ENCODE data around the gene DIP2B. TPM values are rescaled to one million over a fixed set of nuclear protein-coding genes. Genes with fewer than 3 reads are reported as not detected.

DIP2B gene
- total RNA-seq, 1 experiment from 2014 or later: 30.2 TPM

- no peaks in the 10 kb centered on the region for H3K27me3 ChIP-seq (ENCODE audit: control insufficient read depth, insufficient read depth, low read length)
- POLR2A ChIA-PET: no interaction called here
- no peaks in the 10 kb centered on the region for H3K36me3 ChIP-seq (ENCODE audit: control insufficient read depth, insufficient read depth, low read length)
- H3K9me3 ChIP-seq (ENCODE audit: control insufficient read depth, insufficient read depth, low read depth, low read length): no peaks in the 10 kb centered on the region
- in situ Hi-C loops (cut with HindIII; ENCODE audit: low pct_unique_long_range_greater_than_20kb, low sequenced_read_pairs) (no loop called here), intact Hi-C loops (cut with micrococcal nuclease; ENCODE audit: unreplicated experiment) (no loop called here)
- BruUV-seq (replicated peaks): no TSS peak
- no peak for ATAC-seq
- no peak for TF ChIP-seq CTCF (IDR thresholded peaks at IDR 0.05)
- TF ChIP-seq, protein P1, sequence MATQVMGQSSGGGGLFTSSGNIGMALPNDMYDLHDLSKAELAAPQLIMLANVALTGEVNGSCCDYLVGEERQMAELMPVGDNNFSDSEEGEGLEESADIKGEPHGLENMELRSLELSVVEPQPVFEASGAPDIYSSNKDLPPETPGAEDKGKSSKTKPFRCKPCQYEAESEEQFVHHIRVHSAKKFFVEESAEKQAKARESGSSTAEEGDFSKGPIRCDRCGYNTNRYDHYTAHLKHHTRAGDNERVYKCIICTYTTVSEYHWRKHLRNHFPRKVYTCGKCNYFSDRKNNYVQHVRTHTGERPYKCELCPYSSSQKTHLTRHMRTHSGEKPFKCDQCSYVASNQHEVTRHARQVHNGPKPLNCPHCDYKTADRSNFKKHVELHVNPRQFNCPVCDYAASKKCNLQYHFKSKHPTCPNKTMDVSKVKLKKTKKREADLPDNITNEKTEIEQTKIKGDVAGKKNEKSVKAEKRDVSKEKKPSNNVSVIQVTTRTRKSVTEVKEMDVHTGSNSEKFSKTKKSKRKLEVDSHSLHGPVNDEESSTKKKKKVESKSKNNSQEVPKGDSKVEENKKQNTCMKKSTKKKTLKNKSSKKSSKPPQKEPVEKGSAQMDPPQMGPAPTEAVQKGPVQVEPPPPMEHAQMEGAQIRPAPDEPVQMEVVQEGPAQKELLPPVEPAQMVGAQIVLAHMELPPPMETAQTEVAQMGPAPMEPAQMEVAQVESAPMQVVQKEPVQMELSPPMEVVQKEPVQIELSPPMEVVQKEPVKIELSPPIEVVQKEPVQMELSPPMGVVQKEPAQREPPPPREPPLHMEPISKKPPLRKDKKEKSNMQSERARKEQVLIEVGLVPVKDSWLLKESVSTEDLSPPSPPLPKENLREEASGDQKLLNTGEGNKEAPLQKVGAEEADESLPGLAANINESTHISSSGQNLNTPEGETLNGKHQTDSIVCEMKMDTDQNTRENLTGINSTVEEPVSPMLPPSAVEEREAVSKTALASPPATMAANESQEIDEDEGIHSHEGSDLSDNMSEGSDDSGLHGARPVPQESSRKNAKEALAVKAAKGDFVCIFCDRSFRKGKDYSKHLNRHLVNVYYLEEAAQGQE (IDR thresholded peaks at IDR 0.05; ENCODE audit: insufficient read depth in 1 of 2, low read depth in 2 of 2, low read length in 1 of 2): no peak
- TF ChIP-seq POLR2AphosphoS5 (IDR thresholded peaks at IDR 0.05; ENCODE audit: low read depth, low read length): no peak
- no peak for TF ChIP-seq SIN3A (IDR thresholded peaks at IDR 0.05; ENCODE audit: borderline replicate concordance, insufficient read depth, low read depth, low read length)
- TF ChIP-seq TCF7L2 (IDR thresholded peaks at IDR 0.05; ENCODE audit: low read depth, low read length): no peak
- no peak for DNase-seq (ENCODE audit: low read depth, low spot score)
- CTCF ChIA-PET: no interaction called here
- H3K4me3 ChIP-seq (ENCODE audit: low read depth in 2 of 2, low read length in 2 of 2): no peak overlapping the region
- H3K4me1 ChIP-seq (ENCODE audit: control insufficient read depth, insufficient read depth, low read length): peaks cover 38% of the 10 kb centered on the region
- H3K27ac ChIP-seq (ENCODE audit: low read length): peak overlapping the region; percentile 64; the same call in 1 of the 2 replicates
Measured at GRCh38 chr12:50612882-50613281, 108.1 kb downstream of the DIP2B start.

- H3K4me3 ChIP-seq (ENCODE audit: low read depth in 2 of 2, low read length in 2 of 2): no peak overlapping the region
- TF ChIP-seq SIN3A (IDR thresholded peaks at IDR 0.05; ENCODE audit: borderline replicate concordance, insufficient read depth, low read depth, low read length) (no peak), POLR2AphosphoS5 (IDR thresholded peaks at IDR 0.05; ENCODE audit: low read depth, low read length) (no peak), TCF7L2 (IDR thresholded peaks at IDR 0.05; ENCODE audit: low read depth, low read length) (no peak), CTCF (IDR thresholded peaks at IDR 0.05) (no peak)
- TF ChIP-seq, protein P1 (IDR thresholded peaks at IDR 0.05; ENCODE audit: insufficient read depth in 1 of 2, low read depth in 2 of 2, low read length in 1 of 2): no peak
- H3K27ac ChIP-seq (ENCODE audit: low read length): peak overlapping the region; percentile 64; the same call in 1 of the 2 replicates
- peak; percentile 44; the same call in 1 of the 2 replicates for ATAC-seq
- no peaks in the 10 kb centered on the region for H3K27me3 ChIP-seq (ENCODE audit: control insufficient read depth, insufficient read depth, low read length)
- DNase-seq (ENCODE audit: low read depth, low spot score): no peak
- BruUV-seq (replicated peaks): no TSS peak
- in situ Hi-C loops (cut with HindIII; ENCODE audit: low pct_unique_long_range_greater_than_20kb, low sequenced_read_pairs) (no loop called here), intact Hi-C loops (cut with micrococcal nuclease; ENCODE audit: unreplicated experiment) (no loop called here)
- peaks cover 43% of the 10 kb centered on the region for H3K4me1 ChIP-seq (ENCODE audit: control insufficient read depth, insufficient read depth, low read length)
- ChIA-PET CTCF (no interaction called here), POLR2A (no interaction called here)
- H3K9me3 ChIP-seq (ENCODE audit: control insufficient read depth, insufficient read depth, low read depth, low read length): no peaks in the 10 kb centered on the region
- no peaks in the 10 kb centered on the region for H3K36me3 ChIP-seq (ENCODE audit: control insufficient read depth, insufficient read depth, low read length)
Measured at GRCh38 chr12:50613463-50613862, 108.7 kb downstream of the DIP2B start.

Data from Panc1 (cell line).